ENCODE measurements around the gene ACTR3. TPM values are rescaled to one million over a fixed set of nuclear protein-coding genes. Genes with fewer than 3 reads are reported as not detected.

The ACTR3 gene
- total RNA-seq, 1 donor from 2014 or later, result 638 TPM

DNA sequence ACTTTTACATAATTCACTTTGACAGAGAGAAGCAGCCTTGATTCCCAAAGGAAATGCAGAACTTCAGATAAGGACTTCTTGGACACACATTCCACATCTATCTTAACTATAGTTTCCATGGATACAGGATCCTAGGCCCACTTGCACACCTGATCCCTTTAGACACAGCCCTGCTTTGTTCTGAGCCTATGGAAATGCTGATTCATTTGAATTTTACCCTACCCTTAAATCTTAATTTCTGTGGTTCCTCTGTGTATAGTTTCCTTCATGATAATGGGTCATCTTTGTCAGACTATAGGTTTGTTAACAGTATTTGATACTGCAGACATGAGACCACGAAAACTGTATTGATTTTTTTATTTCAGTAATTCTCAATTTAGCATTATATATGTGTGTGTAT lies 77.4 kb downstream of the ACTR3 start:
- ChIA-PET CTCF (interaction anchor here (2.1 kb wide), 1 partner anchor 12 kb away, joined by 4 read pairs; no protein-coding TSS in a partner anchor), POLR2A (interaction anchor here (1.1 kb wide), 1 partner anchor 11 kb away, joined by 4 read pairs; no protein-coding TSS in a partner anchor)
- Mint-ChIP-seq H3K4me3 (no peak overlapping the region), H3K27me3 (no peaks in the 10 kb centered on the region), H3K9me3 (no peaks in the 10 kb centered on the region), H3K4me1 (peaks cover 40% of the 10 kb centered on the region), H3K27ac (peak overlapping the region; percentile 51), H3K36me3 (ENCODE audit: low read depth) (peaks cover 25% of the 10 kb centered on the region)
- ATAC-seq (ENCODE audit: low read depth) (no peak), DNase-seq (no peak)
- TF ChIP-seq, protein P1, sequence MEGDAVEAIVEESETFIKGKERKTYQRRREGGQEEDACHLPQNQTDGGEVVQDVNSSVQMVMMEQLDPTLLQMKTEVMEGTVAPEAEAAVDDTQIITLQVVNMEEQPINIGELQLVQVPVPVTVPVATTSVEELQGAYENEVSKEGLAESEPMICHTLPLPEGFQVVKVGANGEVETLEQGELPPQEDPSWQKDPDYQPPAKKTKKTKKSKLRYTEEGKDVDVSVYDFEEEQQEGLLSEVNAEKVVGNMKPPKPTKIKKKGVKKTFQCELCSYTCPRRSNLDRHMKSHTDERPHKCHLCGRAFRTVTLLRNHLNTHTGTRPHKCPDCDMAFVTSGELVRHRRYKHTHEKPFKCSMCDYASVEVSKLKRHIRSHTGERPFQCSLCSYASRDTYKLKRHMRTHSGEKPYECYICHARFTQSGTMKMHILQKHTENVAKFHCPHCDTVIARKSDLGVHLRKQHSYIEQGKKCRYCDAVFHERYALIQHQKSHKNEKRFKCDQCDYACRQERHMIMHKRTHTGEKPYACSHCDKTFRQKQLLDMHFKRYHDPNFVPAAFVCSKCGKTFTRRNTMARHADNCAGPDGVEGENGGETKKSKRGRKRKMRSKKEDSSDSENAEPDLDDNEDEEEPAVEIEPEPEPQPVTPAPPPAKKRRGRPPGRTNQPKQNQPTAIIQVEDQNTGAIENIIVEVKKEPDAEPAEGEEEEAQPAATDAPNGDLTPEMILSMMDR (IDR thresholded peaks at IDR 0.05), result no peak
- intact Hi-C loops (cut with micrococcal nuclease), result loop anchor here (10.0 kb wide), 1 partner anchor 588 kb away; no protein-coding TSS in a partner anchor

DNA sequence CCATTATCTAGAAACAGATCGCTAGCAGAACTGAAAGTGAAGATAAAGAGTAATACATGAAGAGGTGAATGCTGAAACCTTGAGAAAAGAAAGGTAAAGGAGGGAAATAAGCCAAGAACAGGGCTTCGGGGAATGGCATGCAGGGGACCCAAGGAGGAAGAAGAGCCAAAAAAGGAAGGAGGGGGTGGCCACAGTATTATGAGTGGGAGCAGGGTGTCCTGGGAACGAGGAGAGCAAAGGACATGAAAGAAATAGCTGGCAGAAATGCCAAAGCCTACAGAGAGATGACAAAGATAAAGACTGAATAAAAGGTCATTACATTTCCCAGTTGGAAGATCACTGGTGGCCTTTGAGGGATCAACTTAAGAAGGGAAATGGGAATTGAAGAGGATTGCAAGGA lies 82.9 kb downstream of the ACTR3 start:
- CTCF ChIA-PET, result no interaction called here
- DNase-seq (no peak), ATAC-seq (ENCODE audit: low read depth) (no peak)
- POLR2A ChIA-PET, result no interaction called here
- TF ChIP-seq, protein P1 (IDR thresholded peaks at IDR 0.05), result no peak
- Mint-ChIP-seq H3K27ac (peak overlapping the region; percentile 26), H3K27me3 (no peaks in the 10 kb centered on the region), H3K4me3 (no peak overlapping the region), H3K36me3 (ENCODE audit: low read depth) (peaks cover 53% of the 10 kb centered on the region), H3K9me3 (no peaks in the 10 kb centered on the region), H3K4me1 (peaks cover 30% of the 10 kb centered on the region)
- intact Hi-C loops (cut with micrococcal nuclease), result no loop called here

DNA sequence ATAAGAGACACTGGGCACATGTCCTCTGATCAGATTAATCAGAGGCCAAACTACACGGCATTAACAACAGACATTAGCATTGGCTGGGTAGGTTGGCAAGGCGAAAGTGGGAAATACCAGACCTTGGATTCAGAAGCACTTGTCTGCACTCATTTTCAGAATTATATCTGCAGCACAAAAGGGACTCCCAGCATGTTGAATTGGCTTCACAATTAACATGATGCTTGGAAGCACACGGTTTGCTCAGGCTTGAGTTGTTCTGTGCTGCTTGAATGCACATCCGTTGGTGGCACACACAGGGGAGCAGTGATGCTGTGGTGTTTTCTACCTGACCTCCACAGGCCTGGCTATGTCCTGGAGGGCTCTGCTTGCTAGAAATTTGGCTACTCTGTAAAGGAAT lies 83.9 kb downstream of the ACTR3 start:
- H3K9me3 Mint-ChIP-seq, result no peaks in the 10 kb centered on the region
- no peak for DNase-seq
- CTCF ChIA-PET, result no interaction called here
- no peak for ATAC-seq (ENCODE audit: low read depth)
- intact Hi-C loops (cut with micrococcal nuclease), result no loop called here
- H3K4me3 Mint-ChIP-seq, result no peak overlapping the region
- no peaks in the 10 kb centered on the region for H3K27me3 Mint-ChIP-seq
- TF ChIP-seq, protein P1 (IDR thresholded peaks at IDR 0.05), result no peak
- H3K4me1 Mint-ChIP-seq, result peaks cover 23% of the 10 kb centered on the region
- POLR2A ChIA-PET, result no interaction called here
- peaks cover 53% of the 10 kb centered on the region for H3K36me3 Mint-ChIP-seq (ENCODE audit: low read depth)
- H3K27ac Mint-ChIP-seq, result no peak overlapping the region

DNA sequence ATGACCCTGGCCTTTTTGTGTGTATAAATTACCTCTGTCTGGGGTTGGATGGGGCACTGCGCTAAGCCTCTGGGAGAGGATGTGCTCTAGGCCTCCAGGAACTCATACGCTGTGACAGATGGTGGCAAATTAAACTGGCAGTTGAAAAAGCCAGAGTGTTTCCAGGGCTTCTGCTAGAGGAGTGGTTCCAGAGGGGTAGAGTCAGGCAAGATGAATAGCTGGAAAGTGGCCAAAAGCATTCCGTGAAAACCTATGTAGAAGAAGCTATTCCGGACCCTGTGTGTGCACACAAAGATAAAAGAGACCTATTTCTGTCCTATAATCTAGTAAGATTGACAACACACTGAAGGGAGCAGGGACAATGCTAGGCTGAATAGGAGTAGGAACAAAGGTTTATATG lies 84.8 kb downstream of the ACTR3 start:
- intact Hi-C loops (cut with micrococcal nuclease), result no loop called here
- TF ChIP-seq, protein P1 (IDR thresholded peaks at IDR 0.05), result no peak
- Mint-ChIP-seq H3K9me3 (no peaks in the 10 kb centered on the region), H3K27me3 (no peaks in the 10 kb centered on the region), H3K4me1 (peaks cover 19% of the 10 kb centered on the region), H3K4me3 (no peak overlapping the region), H3K27ac (no peak overlapping the region), H3K36me3 (ENCODE audit: low read depth) (peaks cover 52% of the 10 kb centered on the region)
- DNase-seq, result no peak
- POLR2A ChIA-PET, result no interaction called here
- CTCF ChIA-PET, result interaction anchor here (0.6 kb wide), 1 partner anchor 8 kb away, joined by 3 read pairs; no protein-coding TSS in a partner anchor
- ATAC-seq (ENCODE audit: low read depth), result no peak

DNA sequence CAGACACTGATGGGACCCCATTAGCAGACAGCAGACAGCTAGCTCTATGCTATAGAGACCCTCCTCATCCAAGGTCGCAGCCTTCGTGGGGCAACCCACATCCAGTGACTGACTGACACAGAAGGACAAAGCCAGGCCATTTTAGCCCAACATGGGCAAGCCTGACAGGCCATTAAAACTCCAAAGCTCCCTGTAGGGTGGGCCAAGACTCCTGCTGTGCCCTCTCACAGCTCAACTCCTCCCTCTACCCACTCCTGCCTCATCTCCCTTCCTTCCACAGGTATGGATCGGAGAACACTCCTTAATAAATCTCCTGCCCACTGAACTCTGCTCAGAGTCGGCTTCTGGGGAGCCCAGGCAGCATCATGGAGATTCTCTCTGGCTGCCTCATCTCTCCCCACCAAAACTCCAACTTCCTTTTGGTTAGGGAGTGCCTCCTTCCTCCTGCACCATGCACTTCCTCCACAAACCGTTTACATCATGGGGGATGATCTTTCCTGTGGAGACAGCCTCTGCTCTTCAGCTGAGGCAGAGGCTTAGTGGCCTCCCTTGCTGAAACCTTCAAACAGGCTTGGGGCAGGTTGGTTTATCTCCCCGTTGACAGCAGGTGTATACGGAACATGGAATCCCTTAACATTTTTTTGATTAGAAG lies 86.5 kb downstream of the ACTR3 start:
- H3K27me3 Mint-ChIP-seq, result no peaks in the 10 kb centered on the region
- TF ChIP-seq, protein P1 (IDR thresholded peaks at IDR 0.05), result no peak
- H3K27ac Mint-ChIP-seq, result peak overlapping the region; percentile 41
- H3K36me3 Mint-ChIP-seq (ENCODE audit: low read depth), result peaks cover 47% of the 10 kb centered on the region
- H3K9me3 Mint-ChIP-seq, result peaks cover 2% of the 10 kb centered on the region
- DNase-seq (no peak), ATAC-seq (ENCODE audit: low read depth) (no peak)
- no peak overlapping the region for H3K4me3 Mint-ChIP-seq
- ChIA-PET POLR2A (no interaction called here), CTCF (interaction anchor here (1.0 kb wide), 1 partner anchor 10 kb away, joined by 3 read pairs; no protein-coding TSS in a partner anchor)
- intact Hi-C loops (cut with micrococcal nuclease), result no loop called here
- H3K4me1 Mint-ChIP-seq, result peaks cover 15% of the 10 kb centered on the region

All from activated B cell treated with CpG ODN at 0.5 μM for 24 hours (primary cell).